ENCODE results near the gene PRDM1.

GRCh38 chr6:106080763-106081095, 5.4 kb upstream of the PRDM1 start:
- TF ChIP-seq CTCF (IDR thresholded peaks at IDR 0.05), result no peak
- TF ChIP-seq POLR2A (IDR thresholded peaks at IDR 0.05), result no peak
